Fibroblast of lung (primary cell): ENCODE results near the gene EXOC6B. TPM values are rescaled to one million over a fixed set of nuclear protein-coding genes. Genes with fewer than 3 reads are reported as not detected.
A peak's percentile ranks its signal among the peaks of the same experiment; 100 is the strongest.

ENCODE experiments used
- DNase-seq, 2 donors: peaks; one replicate each; pipeline versions ENCODE4 v3.0.0 to v3.0.0-alpha.2; 2010; ENCODE audit warnings: low read depth in 2 of 2
- H2AFZ ChIP-seq: 2 replicates; pipeline ENCODE4 v1.5.1; 2012; ENCODE audit warnings: low read length, control low read depth, inconsistent platforms
- H3K27ac ChIP-seq: 2 replicates; pipeline ENCODE4 v1.5.1; 2011; ENCODE audit warnings: low read length, control low read depth; ENCODE audit not compliant: insufficient read depth
- H3K27me3 ChIP-seq: 2 replicates; pipeline ENCODE4 v1.5.1; 2011; ENCODE audit warnings: mild to moderate bottlenecking, low read length; ENCODE audit not compliant: control insufficient read depth, insufficient read depth
- H3K36me3 ChIP-seq: 2 replicates; pipeline ENCODE4 v1.5.1; 2011; ENCODE audit warnings: low read length; ENCODE audit not compliant: control insufficient read depth, insufficient read depth
- H3K4me1 ChIP-seq: 2 replicates; pipeline ENCODE4 v1.5.1; 2011; ENCODE audit warnings: low read length; ENCODE audit not compliant: control insufficient read depth, insufficient read depth; ENCODE audit errors: extremely low read depth
- H3K4me2 ChIP-seq: 2 replicates; pipeline ENCODE4 v1.5.1; 2011; ENCODE audit warnings: low read length, control low read depth; ENCODE audit not compliant: insufficient read depth; ENCODE audit errors: extremely low read depth
- H3K4me3 ChIP-seq, 4 experiments: fragments of 200-600 bp in 1 of 4; sonication (generic) in 1 of 4; replicated peaks in 1 of 4; 2 replicates each; pipeline ENCODE4 v1.5.1; 2011 to 2016; ENCODE audit warnings: low read length in 4 of 4, low read depth in 3 of 4, mild to moderate bottlenecking in 3 of 4, control low read depth in 2 of 4, inconsistent platforms in 1 of 4, mixed read lengths in 1 of 4; ENCODE audit not compliant: insufficient read depth in 1 of 4; ENCODE audit errors: control extremely low read depth in 1 of 4
- H3K79me2 ChIP-seq: 2 replicates; pipeline ENCODE4 v1.5.1; 2012; ENCODE audit warnings: mild to moderate bottlenecking, low read length, inconsistent platforms; ENCODE audit not compliant: control insufficient read depth, insufficient read depth
- H3K9ac ChIP-seq: 2 replicates; pipeline ENCODE4 v1.5.1; 2011; ENCODE audit warnings: mild to moderate bottlenecking, low read length, control low read depth; ENCODE audit not compliant: insufficient read depth
- H3K9me3 ChIP-seq: 2 replicates; pipeline ENCODE4 v1.5.1; 2012; ENCODE audit warnings: low read depth, low read length; ENCODE audit not compliant: control insufficient read depth, insufficient read depth
- H4K20me1 ChIP-seq: 2 replicates; pipeline ENCODE4 v1.5.1; 2011; ENCODE audit warnings: low read length; ENCODE audit not compliant: control insufficient read depth, insufficient read depth; ENCODE audit errors: extremely low read depth
- EZH2 ChIP-seq: IDR thresholded peaks from 2 replicates; pipeline ENCODE4 v1.5.1; 2012; ENCODE audit warnings: low read length, control low read depth, mild to moderate bottlenecking; ENCODE audit errors: missing control alignments
- polyA plus RNA-seq, 2 donors: library from polyadenylated mRNA; depleted of rRNA in 1 of 2; stranded (reverse) in 1 of 2; unstranded in 1 of 2; fragments of >200 nt; gene quantifications; 2 replicates each; pipeline ENCODE4 v1.2.1, GENCODE V29; 2011 to 2012; ENCODE audit warnings: missing spikeins in 1 of 2
- total RNA-seq: library from RNA; depleted of rRNA; stranded (reverse); fragments of >200 nt; gene quantifications from 2 replicates; pipeline ENCODE4 v1.2.1, GENCODE V29; 2014
- TF ChIP-seq, protein P1 (sequence below), 2 donors: IDR thresholded peaks in 1 of 2; conservative IDR thresholded peaks in 1 of 2; 1 replicate in 1 of 2; 2 replicates in 1 of 2; pipeline ENCODE4 v1.5.1; 2011 to 2012; ENCODE audit warnings: low read length in 2 of 2, control low read depth in 1 of 2, inconsistent platforms in 1 of 2, low read depth in 1 of 2, mild to moderate bottlenecking in 1 of 2

Gene EXOC6B
- total and polyA plus RNA-seq, 2 donors (not counting 1 experiment from before 2014, with no cell fraction given): 26.3 to 36.5 TPM

DNA sequence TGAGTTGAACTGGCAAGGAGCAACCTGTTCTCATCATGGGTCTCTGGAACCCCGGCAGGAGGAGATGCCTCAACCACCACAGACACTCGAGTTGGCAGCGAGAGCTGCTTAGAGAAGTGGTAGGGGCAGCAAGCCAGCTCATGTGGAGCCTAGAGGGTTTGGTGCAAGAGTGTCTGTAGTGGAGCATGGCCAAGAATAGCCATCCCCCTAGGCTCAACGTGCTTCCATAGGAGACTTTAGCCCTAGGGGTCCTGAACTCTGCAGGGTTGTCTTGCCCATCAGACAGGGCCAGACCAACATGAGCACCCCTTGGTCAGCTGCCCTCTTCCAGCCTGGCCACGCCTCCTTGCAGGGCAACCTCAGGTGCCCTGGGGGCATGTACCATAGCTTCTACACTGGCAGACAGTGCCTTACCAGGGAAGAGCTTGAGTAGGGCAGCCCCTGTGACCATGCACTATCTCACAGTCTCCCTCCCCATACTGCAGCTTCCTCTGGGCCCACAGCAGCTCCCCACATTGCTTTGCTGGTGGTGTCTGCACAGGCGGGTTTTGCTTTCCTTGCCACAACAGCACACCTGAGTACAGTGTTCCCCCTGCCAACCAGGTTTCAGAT lies 187.1 kb downstream of the EXOC6B start:
- Histone ChIP-seq H3K4me2 (no peak overlapping the region), H3K9ac (no peak overlapping the region), H3K27ac (no peak overlapping the region), H3K79me2 (no peaks in the 10 kb centered on the region), H3K4me1 (no peaks in the 10 kb centered on the region), H3K4me3 (no peak overlapping the region), H3K27me3 (no peaks in the 10 kb centered on the region), H4K20me1 (no peaks in the 10 kb centered on the region), H3K9me3 (no peaks in the 10 kb centered on the region), H2AFZ (no peak overlapping the region), H3K36me3 (no peaks in the 10 kb centered on the region)
- DNase-seq: no peak
- TF ChIP-seq, protein P1, sequence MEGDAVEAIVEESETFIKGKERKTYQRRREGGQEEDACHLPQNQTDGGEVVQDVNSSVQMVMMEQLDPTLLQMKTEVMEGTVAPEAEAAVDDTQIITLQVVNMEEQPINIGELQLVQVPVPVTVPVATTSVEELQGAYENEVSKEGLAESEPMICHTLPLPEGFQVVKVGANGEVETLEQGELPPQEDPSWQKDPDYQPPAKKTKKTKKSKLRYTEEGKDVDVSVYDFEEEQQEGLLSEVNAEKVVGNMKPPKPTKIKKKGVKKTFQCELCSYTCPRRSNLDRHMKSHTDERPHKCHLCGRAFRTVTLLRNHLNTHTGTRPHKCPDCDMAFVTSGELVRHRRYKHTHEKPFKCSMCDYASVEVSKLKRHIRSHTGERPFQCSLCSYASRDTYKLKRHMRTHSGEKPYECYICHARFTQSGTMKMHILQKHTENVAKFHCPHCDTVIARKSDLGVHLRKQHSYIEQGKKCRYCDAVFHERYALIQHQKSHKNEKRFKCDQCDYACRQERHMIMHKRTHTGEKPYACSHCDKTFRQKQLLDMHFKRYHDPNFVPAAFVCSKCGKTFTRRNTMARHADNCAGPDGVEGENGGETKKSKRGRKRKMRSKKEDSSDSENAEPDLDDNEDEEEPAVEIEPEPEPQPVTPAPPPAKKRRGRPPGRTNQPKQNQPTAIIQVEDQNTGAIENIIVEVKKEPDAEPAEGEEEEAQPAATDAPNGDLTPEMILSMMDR (conservative IDR thresholded peaks at IDR 0.05 in 1 of 2, IDR thresholded peaks at IDR 0.05 in 1 of 2; ENCODE audit: low read depth in 1 of 2, low read length in 2 of 2): no peak
- no peak for TF ChIP-seq EZH2

GRCh38 chr2:72636210-72636609 lies 189.6 kb downstream of the EXOC6B start:
- Histone ChIP-seq H3K4me3 (no peak overlapping the region), H3K27me3 (no peaks in the 10 kb centered on the region), H3K36me3 (no peaks in the 10 kb centered on the region), H3K27ac (no peak overlapping the region), H4K20me1 (no peaks in the 10 kb centered on the region), H3K4me2 (no peak overlapping the region), H3K79me2 (no peaks in the 10 kb centered on the region), H3K4me1 (no peaks in the 10 kb centered on the region), H3K9ac (no peak overlapping the region), H3K9me3 (no peaks in the 10 kb centered on the region), H2AFZ (no peak overlapping the region)
- DNase-seq: no peak
- TF ChIP-seq EZH2: no peak
- TF ChIP-seq, protein P1 (conservative IDR thresholded peaks at IDR 0.05 in 1 of 2, IDR thresholded peaks at IDR 0.05 in 1 of 2; ENCODE audit: low read depth in 1 of 2, low read length in 2 of 2): no peak

DNA sequence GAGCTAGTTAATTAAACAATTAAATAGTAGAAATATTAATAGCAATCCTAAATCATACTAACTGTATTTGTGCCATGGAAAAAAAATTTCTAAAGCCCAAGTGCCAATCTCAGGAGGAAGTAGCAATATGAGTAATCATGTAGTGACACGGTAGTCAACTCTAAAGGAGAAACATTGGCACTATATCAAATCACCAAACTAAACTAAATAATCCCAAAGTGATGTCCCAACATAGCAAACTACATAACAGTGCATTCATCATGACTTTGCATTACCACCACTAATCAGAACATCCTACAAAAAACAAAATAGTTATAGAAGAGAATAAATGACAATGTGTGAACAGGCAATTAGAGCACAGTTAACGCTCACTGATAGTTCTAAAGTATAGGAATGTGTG lies 195.1 kb downstream of the EXOC6B start:
- Histone ChIP-seq H3K27me3 (no peaks in the 10 kb centered on the region), H3K79me2 (no peaks in the 10 kb centered on the region), H3K4me3 (no peak overlapping the region), H3K4me1 (no peaks in the 10 kb centered on the region), H3K9ac (no peak overlapping the region), H3K4me2 (no peak overlapping the region), H3K27ac (no peak overlapping the region), H3K9me3 (no peaks in the 10 kb centered on the region), H2AFZ (no peak overlapping the region), H3K36me3 (no peaks in the 10 kb centered on the region), H4K20me1 (no peaks in the 10 kb centered on the region)
- TF ChIP-seq, protein P1 (conservative IDR thresholded peaks at IDR 0.05 in 1 of 2, IDR thresholded peaks at IDR 0.05 in 1 of 2; ENCODE audit: low read depth in 1 of 2, low read length in 2 of 2): no peak
- TF ChIP-seq EZH2: no peak
- peak in 1 of 2 donors; percentile 37 for DNase-seq
